MM.1S (cell line): ENCODE measurements around the gene SORCS2.

Experiments used
- DNase-seq: peaks from one replicate; pipeline ENCODE4 v3.0.0-alpha.2; 2015
- H2AFZ ChIP-seq: fragments of 300-600 bp; sonication (generic); 2 replicates; pipeline ENCODE4 v1.6.0; 2016; ENCODE audit warnings: antibody characterized with exemption, low read length
- H3F3A ChIP-seq: fragments of 300-600 bp; sonication (generic); 2 replicates; pipeline ENCODE4 v1.6.1; 2016; ENCODE audit warnings: mild to moderate bottlenecking, antibody characterized with exemption, low read length, moderate library complexity, mixed read lengths; ENCODE audit not compliant: insufficient read depth
- H3K27ac ChIP-seq: fragments of 300-600 bp; sonication (generic); 2 replicates; pipeline ENCODE4 v1.5.1; 2016; ENCODE audit warnings: mild to moderate bottlenecking, low read length
- H3K27me3 ChIP-seq: fragments of 300-600 bp; sonication (generic); replicated peaks from 2 replicates; pipeline ENCODE4 v1.6.0; 2016; ENCODE audit warnings: low read length; ENCODE audit not compliant: insufficient read depth
- H3K36me3 ChIP-seq: fragments of 300-600 bp; sonication (generic); replicated peaks from 2 replicates; pipeline ENCODE4 v1.6.1; 2016; ENCODE audit warnings: mild to moderate bottlenecking, low read length, mixed read lengths; ENCODE audit not compliant: insufficient read depth
- H3K4me1 ChIP-seq: fragments of 300-600 bp; sonication (generic); 2 replicates; pipeline ENCODE4 v1.6.1; 2016; ENCODE audit warnings: low read length, mixed read lengths
- H3K4me2 ChIP-seq: fragments of 300-600 bp; sonication (generic); 2 replicates; pipeline ENCODE4 v1.6.0; 2016; ENCODE audit warnings: low read depth, low read length
- H3K4me3 ChIP-seq: fragments of 300-600 bp; sonication (generic); 2 replicates; pipeline ENCODE4 v1.5.1; 2016; ENCODE audit warnings: low read length, mixed read lengths
- H3K79me2 ChIP-seq: fragments of 300-600 bp; sonication (generic); 2 replicates; pipeline ENCODE4 v1.6.1; 2016; ENCODE audit warnings: mixed run types, low read length, mixed read lengths
- H3K9ac ChIP-seq: fragments of 300-600 bp; sonication (generic); 2 replicates; pipeline ENCODE4 v1.6.1; 2016; ENCODE audit warnings: low read length, mixed read lengths
- H3K9me2 ChIP-seq: fragments of 300-600 bp; sonication (generic); replicated peaks from 2 replicates; pipeline ENCODE4 v1.6.1; 2016; ENCODE audit warnings: mild to moderate bottlenecking, low read length, mixed read lengths; ENCODE audit not compliant: insufficient read depth
- H3K9me3 ChIP-seq: fragments of 300-600 bp; sonication (generic); replicated peaks from 2 replicates; pipeline ENCODE4 v1.6.1; 2016; ENCODE audit warnings: mild to moderate bottlenecking, low read length, mixed read lengths; ENCODE audit not compliant: insufficient read depth
- H4K20me1 ChIP-seq: fragments of 300-600 bp; sonication (generic); 2 replicates; pipeline ENCODE4 v1.6.1; 2016; ENCODE audit warnings: mild to moderate bottlenecking, low read length, moderate library complexity, mixed read lengths; ENCODE audit not compliant: insufficient read depth
- EZH2 ChIP-seq: fragments of 300-600 bp; sonication (generic); optimal IDR thresholded peaks from 2 replicates; pipeline ENCODE3; 2017; ENCODE audit warnings: low read depth, mild to moderate bottlenecking, antibody characterized with exemption, low read length, mixed read lengths
- EZH2phosphoT487 ChIP-seq: fragments of 300-600 bp; sonication (generic); IDR thresholded peaks from 2 replicates; pipeline ENCODE4 v1.6.1; 2018; ENCODE audit warnings: antibody characterized with exemption, low read length
- TF ChIP-seq, protein P1 (sequence below): fragments of 300-600 bp; sonication (generic); IDR thresholded peaks from 2 replicates; pipeline ENCODE4 v1.5.1; 2016; ENCODE audit warnings: antibody characterized with exemption, low read length, mixed read lengths

Gene SORCS2

DNA sequence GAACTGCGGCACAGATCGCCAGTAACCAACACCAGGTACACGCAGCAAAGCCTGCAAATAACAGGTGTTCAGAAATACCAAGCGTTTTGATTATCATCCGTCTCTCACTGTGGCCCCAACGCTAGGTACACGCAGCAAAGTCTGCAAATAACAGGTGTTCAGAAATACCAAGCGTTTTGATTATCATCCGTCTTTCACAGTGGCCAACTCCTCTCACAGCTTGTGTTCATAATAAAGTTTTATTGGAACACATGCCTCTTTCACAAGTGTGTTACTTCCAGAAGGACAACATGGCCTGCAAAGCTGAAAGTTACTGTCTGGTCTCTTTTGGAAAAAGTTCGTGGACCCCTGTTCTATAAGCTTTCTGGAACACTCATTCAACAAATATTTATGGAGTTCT is 594.2 kb downstream of the SORCS2 start:
- H3F3A ChIP-seq, result no peaks in the 10 kb centered on the region
- no peak overlapping the region for H3K4me2 ChIP-seq
- no peak overlapping the region for H3K27ac ChIP-seq
- H3K9me2 ChIP-seq, result no peaks in the 10 kb centered on the region
- TF ChIP-seq, protein P1, sequence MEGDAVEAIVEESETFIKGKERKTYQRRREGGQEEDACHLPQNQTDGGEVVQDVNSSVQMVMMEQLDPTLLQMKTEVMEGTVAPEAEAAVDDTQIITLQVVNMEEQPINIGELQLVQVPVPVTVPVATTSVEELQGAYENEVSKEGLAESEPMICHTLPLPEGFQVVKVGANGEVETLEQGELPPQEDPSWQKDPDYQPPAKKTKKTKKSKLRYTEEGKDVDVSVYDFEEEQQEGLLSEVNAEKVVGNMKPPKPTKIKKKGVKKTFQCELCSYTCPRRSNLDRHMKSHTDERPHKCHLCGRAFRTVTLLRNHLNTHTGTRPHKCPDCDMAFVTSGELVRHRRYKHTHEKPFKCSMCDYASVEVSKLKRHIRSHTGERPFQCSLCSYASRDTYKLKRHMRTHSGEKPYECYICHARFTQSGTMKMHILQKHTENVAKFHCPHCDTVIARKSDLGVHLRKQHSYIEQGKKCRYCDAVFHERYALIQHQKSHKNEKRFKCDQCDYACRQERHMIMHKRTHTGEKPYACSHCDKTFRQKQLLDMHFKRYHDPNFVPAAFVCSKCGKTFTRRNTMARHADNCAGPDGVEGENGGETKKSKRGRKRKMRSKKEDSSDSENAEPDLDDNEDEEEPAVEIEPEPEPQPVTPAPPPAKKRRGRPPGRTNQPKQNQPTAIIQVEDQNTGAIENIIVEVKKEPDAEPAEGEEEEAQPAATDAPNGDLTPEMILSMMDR, result no peak
- TF ChIP-seq EZH2phosphoT487, result no peak
- no peak for TF ChIP-seq EZH2
- no peaks in the 10 kb centered on the region for H3K79me2 ChIP-seq
- DNase-seq, result no peak
- H3K4me1 ChIP-seq, result no peaks in the 10 kb centered on the region
- H3K36me3 ChIP-seq, result no peaks in the 10 kb centered on the region
- H3K27me3 ChIP-seq, result peaks cover 88% of the 10 kb centered on the region
- no peaks in the 10 kb centered on the region for H3K9me3 ChIP-seq
- no peak overlapping the region for H3K9ac ChIP-seq
- no peak overlapping the region for H2AFZ ChIP-seq
- H3K4me3 ChIP-seq, result no peak overlapping the region
- no peaks in the 10 kb centered on the region for H4K20me1 ChIP-seq

DNA sequence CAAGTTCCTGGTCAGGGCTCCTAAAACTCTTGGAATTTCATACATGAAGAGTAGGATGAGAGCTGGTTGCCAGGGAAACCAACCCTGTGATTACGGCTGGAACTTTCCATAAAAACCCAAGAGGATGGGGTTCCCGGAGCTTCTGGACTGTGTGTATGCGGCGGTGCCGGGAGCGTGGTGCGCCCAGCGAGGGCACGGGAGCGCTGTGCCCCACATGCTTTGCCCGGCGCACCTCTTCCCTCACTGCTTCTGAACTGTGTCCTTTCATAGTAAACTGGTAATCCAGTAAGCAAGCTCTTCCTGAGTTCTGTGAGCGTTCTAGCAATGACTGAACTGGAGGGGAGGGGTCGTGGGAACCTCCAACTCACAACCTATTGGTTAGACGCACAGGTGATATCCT is 594.7 kb downstream of the SORCS2 start:
- no peaks in the 10 kb centered on the region for H3F3A ChIP-seq
- no peaks in the 10 kb centered on the region for H3K9me3 ChIP-seq
- no peaks in the 10 kb centered on the region for H3K36me3 ChIP-seq
- no peak for TF ChIP-seq EZH2phosphoT487
- TF ChIP-seq, protein P1, result no peak
- no peak for TF ChIP-seq EZH2
- H3K27me3 ChIP-seq, result peaks cover 91% of the 10 kb centered on the region
- no peak overlapping the region for H3K27ac ChIP-seq
- no peak overlapping the region for H3K9ac ChIP-seq
- no peaks in the 10 kb centered on the region for H3K79me2 ChIP-seq
- no peaks in the 10 kb centered on the region for H4K20me1 ChIP-seq
- no peaks in the 10 kb centered on the region for H3K9me2 ChIP-seq
- no peak overlapping the region for H3K4me2 ChIP-seq
- H3K4me3 ChIP-seq, result no peak overlapping the region
- no peak overlapping the region for H2AFZ ChIP-seq
- no peaks in the 10 kb centered on the region for H3K4me1 ChIP-seq
- no peak for DNase-seq

DNA sequence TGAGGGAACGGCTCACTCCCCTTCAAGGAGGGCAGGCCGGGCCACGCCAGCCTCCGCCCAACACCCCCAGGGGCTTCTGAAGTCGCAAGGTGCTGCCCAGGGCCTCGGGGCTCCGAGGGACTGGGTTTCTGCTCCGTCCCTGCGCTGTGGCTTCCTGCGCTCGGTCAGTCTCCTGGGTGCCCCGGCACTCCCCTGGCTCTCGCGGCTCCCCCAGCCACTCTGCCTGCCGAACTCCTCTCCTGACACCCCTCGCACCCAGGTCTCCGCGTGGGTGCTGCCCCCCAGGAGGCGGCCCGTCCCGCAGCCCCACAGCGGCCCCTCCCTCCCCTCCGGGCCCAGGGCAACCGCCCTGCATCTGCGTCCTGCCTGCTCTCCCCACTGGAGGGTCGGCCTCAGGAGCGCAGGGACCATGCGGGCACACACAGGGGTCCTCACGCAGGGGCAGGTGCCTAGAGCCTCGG is 595.4 kb downstream of the SORCS2 start:
- no peak overlapping the region for H3K9ac ChIP-seq
- no peak overlapping the region for H2AFZ ChIP-seq
- H3F3A ChIP-seq, result no peaks in the 10 kb centered on the region
- H3K79me2 ChIP-seq, result no peaks in the 10 kb centered on the region
- no peaks in the 10 kb centered on the region for H4K20me1 ChIP-seq
- H3K36me3 ChIP-seq, result no peaks in the 10 kb centered on the region
- H3K27me3 ChIP-seq, result peaks cover 91% of the 10 kb centered on the region
- no peak overlapping the region for H3K4me2 ChIP-seq
- no peak overlapping the region for H3K4me3 ChIP-seq
- no peaks in the 10 kb centered on the region for H3K9me2 ChIP-seq
- no peaks in the 10 kb centered on the region for H3K4me1 ChIP-seq
- DNase-seq, result no peak
- H3K27ac ChIP-seq, result no peak overlapping the region
- TF ChIP-seq, protein P1, result no peak
- H3K9me3 ChIP-seq, result no peaks in the 10 kb centered on the region
